ENCODE data around the gene EFL1.

DNA sequence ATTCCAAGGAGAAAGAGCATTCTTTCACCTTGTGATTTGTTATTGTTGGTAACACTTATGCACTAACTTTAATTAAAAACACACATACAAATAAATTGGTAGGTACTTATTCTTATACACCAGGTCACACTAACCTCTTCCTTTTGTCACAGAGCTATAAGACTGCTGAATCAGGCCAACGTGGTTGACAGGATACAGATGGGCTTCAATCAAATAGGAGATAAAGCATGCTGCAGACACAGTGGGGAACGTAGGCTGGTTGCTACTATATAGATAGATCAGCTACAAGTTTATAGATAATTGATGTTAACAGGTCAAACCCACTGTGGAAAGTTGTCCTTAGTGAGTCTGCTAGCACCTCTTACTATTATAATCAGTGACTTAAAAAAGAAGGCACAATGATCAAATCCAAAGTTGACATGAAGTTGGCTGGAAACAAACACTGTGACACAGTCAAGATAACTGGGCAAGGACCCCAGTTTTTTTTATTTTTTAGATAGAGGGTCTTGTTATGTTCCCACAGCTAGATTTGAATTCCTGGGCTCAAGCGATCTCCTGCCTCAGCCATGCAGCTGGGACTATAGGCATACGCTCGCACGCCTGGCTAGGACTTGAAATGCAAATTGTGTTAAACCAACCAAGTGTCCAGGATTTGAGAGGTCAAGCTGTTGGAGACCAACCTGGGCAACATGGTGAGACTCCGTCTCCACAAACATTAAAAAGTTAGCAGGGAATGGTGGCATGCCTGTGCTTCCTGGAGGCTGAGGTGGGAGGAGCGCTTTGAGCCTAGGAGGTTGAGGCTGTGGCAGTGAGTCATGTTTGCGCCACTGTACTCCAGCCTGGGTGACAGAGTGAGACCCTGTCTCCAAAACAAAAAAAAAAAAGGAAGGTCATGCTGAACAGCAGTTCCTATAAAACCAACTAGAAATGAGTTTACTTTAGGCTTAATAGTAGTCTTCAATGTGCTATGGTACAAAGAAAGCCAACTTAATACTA is 118.8 kb downstream of the EFL1 start:
- no peak for TF ChIP-seq CTCF (conservative IDR thresholded peaks at IDR 0.05; ENCODE audit: low read depth, low read length)
- TF ChIP-seq NFE2L2 (IDR thresholded peaks at IDR 0.05; ENCODE audit: low read depth, low read length), result no peak
- TF ChIP-seq POLR2A (IDR thresholded peaks at IDR 0.05; ENCODE audit: low read depth, low read length), result no peak
- TF ChIP-seq SMC3 (IDR thresholded peaks at IDR 0.05; ENCODE audit: low read depth, low read length), result no peak
- no peak for TF ChIP-seq ELK1 (IDR thresholded peaks at IDR 0.05; ENCODE audit: borderline replicate concordance, low read depth, low read length)
- no peak for TF ChIP-seq BHLHE40 (IDR thresholded peaks at IDR 0.05; ENCODE audit: low read depth, low read length)
- TF ChIP-seq, protein P1, sequence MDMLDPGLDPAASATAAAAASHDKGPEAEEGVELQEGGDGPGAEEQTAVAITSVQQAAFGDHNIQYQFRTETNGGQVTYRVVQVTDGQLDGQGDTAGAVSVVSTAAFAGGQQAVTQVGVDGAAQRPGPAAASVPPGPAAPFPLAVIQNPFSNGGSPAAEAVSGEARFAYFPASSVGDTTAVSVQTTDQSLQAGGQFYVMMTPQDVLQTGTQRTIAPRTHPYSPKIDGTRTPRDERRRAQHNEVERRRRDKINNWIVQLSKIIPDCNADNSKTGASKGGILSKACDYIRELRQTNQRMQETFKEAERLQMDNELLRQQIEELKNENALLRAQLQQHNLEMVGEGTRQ (IDR thresholded peaks at IDR 0.05; ENCODE audit: low read depth, low read length), result no peak
- no peak for TF ChIP-seq CEBPB (IDR thresholded peaks at IDR 0.05; ENCODE audit: low read depth, low read length)
